GDM1 (cell line): ENCODE results near the gene ATG7.
"Not testable (repeated sequence)": the region's sequence is repeated elsewhere in the genome, so short reads cannot be mapped to it uniquely, and the experiment has no call there.

ENCODE experiments used
- DNase-seq: peaks from one replicate; lab custom pipeline; 2025; lab: John Stamatoyannopoulos, UW

Gene ATG7

DNA sequence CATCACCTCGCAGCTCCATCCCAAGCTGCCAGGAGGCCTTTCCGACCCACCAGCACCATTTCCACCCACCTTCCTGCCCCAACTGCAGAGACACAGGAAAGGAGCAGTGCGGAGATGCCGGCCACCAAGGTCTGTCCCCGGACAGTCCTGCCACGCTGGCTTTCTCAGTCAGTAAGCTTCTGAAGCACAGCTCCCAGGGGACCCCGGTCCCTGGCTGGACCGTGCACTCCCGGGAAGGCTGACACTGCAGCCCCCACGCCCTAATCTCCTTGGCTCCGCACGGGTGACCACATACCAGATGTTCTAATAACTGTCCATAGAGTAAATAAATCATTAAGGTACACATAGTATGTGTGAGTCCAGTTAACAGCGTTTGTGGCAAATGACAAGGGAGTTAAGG, 298.1 kb downstream of the ATG7 start:
- DNase-seq, result no peak

GRCh38 chr3:11570789-11571495, 298.7 kb downstream of the ATG7 start:
- no peak for DNase-seq

GRCh38 chr3:11572660-11573059, 300.5 kb downstream of the ATG7 start:
- not testable (repeated sequence) for DNase-seq

- DNase-seq, result no peak
These were observed 302.9 kb downstream of the ATG7 start for GRCh38 chr3:11574981-11575669.

- DNase-seq, result no peak
These were observed 303.5 kb downstream of the ATG7 start for GRCh38 chr3:11575677-11576076.

DNA sequence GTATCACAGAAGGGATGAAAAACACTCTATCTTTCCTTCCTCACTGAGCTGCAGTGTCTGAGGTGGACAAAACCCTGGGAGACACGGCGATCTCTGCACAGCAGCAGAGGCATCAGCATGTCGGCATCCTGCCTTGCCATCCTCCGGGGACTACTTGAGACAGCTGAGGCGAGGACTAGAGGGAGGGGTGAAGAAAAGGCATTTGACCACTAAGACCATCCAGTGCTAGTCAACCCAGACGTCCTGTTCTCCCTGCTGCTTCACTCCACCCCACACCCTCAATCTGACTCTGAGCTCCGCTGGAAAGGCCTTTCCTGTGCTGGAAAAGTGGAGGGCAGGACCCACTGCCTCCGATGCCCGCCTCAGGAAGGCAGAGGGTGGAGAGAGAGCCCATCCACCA, 304.3 kb downstream of the ATG7 start:
- no peak for DNase-seq

- DNase-seq, result no peak
These were observed 306.0 kb downstream of the ATG7 start for GRCh38 chr3:11578169-11578568.

GRCh38 chr3:11580645-11581044, 308.4 kb downstream of the ATG7 start:
- DNase-seq, result no peak

DNA sequence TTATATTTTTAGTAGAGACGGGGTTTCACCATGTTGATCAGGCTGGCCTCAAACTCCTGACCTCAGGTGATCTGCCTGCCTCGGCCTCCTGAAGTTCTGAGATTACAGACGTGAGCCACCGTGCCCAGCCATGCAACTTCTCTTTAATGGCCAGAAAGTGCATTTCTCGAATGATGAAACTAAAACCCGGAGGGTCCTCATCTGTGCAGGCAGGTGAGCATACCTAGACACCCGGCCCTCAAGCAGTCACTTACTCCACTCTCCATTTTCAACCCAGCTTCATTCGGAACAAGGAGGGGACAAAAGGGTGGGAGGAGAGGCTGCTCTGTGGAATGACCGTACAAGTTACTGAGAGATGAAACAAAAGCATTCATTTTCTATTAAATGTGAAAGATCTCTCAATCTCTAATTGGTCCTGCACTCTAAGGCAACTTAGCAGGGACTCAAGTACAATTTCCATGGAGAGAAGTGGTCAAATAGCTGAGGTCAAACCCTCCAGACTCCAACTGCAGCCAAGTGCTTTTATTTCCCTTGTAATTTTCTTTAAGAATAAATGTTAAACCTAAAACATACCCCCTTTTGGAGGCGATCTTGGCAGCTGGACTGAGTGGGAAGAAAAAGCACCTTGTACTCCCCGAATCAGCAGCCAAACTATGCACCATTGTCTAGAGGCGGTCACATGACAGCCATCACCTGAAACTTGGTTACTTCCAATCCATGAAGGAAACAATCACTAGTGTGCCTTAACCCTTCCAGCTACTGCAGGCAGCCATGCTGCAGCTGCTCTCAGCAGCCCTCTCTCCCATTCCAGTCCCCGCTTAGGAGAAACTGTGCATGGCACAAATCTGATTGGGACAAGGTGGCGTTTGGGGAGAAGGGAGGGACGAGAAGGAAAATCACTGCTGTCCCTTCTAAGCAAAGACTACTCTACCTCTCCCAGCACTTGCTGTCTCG, 309.3 kb downstream of the ATG7 start:
- DNase-seq, result no peak

GRCh38 chr3:11582191-11582968, 310.2 kb downstream of the ATG7 start:
- no peak for DNase-seq

- no peak for DNase-seq
These were observed 311.0 kb downstream of the ATG7 start for GRCh38 chr3:11583235-11583634.

DNA sequence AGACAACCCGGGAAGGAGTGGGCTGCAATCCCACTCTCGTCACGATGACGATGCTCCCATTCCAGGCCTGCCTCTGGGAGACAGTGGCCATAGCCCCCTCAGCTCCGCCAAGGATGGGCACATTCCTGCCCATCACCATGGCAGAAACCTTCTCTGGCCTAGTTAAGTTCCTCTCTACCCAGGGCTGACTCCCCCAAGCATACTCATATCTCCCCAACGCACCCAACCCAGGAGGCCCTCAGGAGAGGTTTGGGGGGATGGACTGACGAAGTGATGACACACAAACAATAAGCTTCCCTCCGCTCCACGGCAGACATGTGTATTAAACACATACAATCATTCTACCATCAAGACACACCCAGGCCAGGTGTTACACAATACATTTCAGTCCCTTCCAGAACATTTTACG, 311.4 kb downstream of the ATG7 start:
- DNase-seq, result no peak

GRCh38 chr3:11584570-11584969, 312.4 kb downstream of the ATG7 start:
- DNase-seq, result no peak

GRCh38 chr3:11587766-11588165, 315.6 kb downstream of the ATG7 start:
- DNase-seq, result no peak

DNA sequence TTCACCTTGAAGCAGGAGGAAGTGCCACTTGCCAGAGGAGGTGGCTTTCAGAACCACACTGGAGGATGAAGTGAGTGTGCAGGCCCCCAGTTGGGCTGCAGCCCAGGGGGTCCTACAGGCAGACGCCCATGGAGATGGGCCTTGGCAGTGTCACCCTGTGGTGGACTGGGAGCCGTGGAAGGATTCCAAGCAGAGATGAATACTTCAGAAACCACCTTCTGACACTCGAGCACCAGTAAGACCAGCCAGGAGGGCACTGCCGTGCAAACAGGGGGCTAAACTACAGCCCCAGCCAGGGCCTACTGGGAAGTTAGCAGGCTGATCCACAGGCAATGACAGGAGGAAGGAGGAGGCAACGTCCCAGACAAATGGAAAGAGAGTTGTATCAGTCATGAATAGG, 316.1 kb downstream of the ATG7 start:
- no peak for DNase-seq

- no peak for DNase-seq
These were observed 316.6 kb downstream of the ATG7 start for GRCh38 chr3:11588755-11589154.

- DNase-seq, result no peak
These were observed 317.5 kb downstream of the ATG7 start for GRCh38 chr3:11589706-11590105.

- DNase-seq, result no peak
These were observed 318.8 kb downstream of the ATG7 start for GRCh38 chr3:11591002-11591355.

GRCh38 chr3:11591391-11592282, 319.4 kb downstream of the ATG7 start:
- DNase-seq, result no peak

GRCh38 chr3:11592445-11593298, 320.5 kb downstream of the ATG7 start:
- no peak for DNase-seq
